Panc1 (cell line): ENCODE data around the gene SPEM3. TPM values are rescaled to one million over a fixed set of nuclear protein-coding genes. Genes with fewer than 3 reads are reported as not detected.

Source experiments
- ATAC-seq: fragments of 200-7000 bp; cut with Tn5 transposase; 2 replicates; pipeline ENCODE4 v1.9.1; 2020; ENCODE audit warnings: mild to moderate bottlenecking, moderate library complexity
- BruUV-seq: library from RNA; stranded (reverse); fragments of 400-500 nt; replicated peaks from 2 replicates; lab custom pipeline; 2021; lab: Mats Ljungman, UMichigan
- CTCF ChIA-PET: fragments of 300-600 bp; sonication (Branson Sonifier 250); formaldehyde crosslinking; loops from one replicate; lab custom pipeline; 2022; ENCODE audit warnings: antibody characterized with exemption; lab: Charles Lee
- POLR2A ChIA-PET: fragments of 300-600 bp; sonication (Branson Sonifier 250); formaldehyde crosslinking; loops from one replicate; lab custom pipeline; 2022; ENCODE audit warnings: antibody characterized with exemption; lab: Charles Lee
- DNase-seq: peaks from one replicate; pipeline ENCODE4 v3.0.0-alpha.2; 2010; ENCODE audit warnings: low read depth, low spot score
- H3K27ac ChIP-seq: 2 replicates; pipeline ENCODE4 v1.5.1; 2011; ENCODE audit warnings: mild to moderate bottlenecking, low read length, inconsistent platforms
- H3K27me3 ChIP-seq: fragments of 200-500 bp; sonication (Bioruptor generic); 2 replicates; pipeline ENCODE4 v1.6.0; 2014; ENCODE audit warnings: low read length, inconsistent platforms; ENCODE audit not compliant: control insufficient read depth, insufficient read depth
- H3K36me3 ChIP-seq: fragments of 200-500 bp; sonication (Bioruptor generic); 2 replicates; pipeline ENCODE4 v1.5.1; 2014; ENCODE audit warnings: inconsistent platforms, mild to moderate bottlenecking, low read length, moderate library complexity; ENCODE audit not compliant: control insufficient read depth, insufficient read depth
- H3K4me1 ChIP-seq: 2 replicates; pipeline ENCODE4 v1.5.1; 2011; ENCODE audit warnings: inconsistent platforms, mild to moderate bottlenecking, low read length, moderate library complexity; ENCODE audit not compliant: control insufficient read depth, insufficient read depth
- H3K4me3 ChIP-seq, 2 experiments: 2 replicates each; pipeline ENCODE4 v1.5.1; 2011 to 2012; ENCODE audit warnings: low read depth in 2 of 2, low read length in 2 of 2, mild to moderate bottlenecking in 2 of 2, inconsistent platforms in 1 of 2, moderate library complexity in 1 of 2
- H3K9me3 ChIP-seq: fragments of 200-500 bp; sonication (Bioruptor generic); 2 replicates; pipeline ENCODE4 v1.5.1; 2014; ENCODE audit warnings: low read depth, mild to moderate bottlenecking, inconsistent platforms, low read length, moderate library complexity; ENCODE audit not compliant: control insufficient read depth, insufficient read depth
- CTCF ChIP-seq: fragments of 450-650 bp; IDR thresholded peaks from 2 replicates; pipeline ENCODE4 v1.5.1; 2017; ENCODE audit warnings: mild to moderate bottlenecking
- POLR2AphosphoS5 ChIP-seq: IDR thresholded peaks from 2 replicates; pipeline ENCODE4 v1.6.1; 2012; ENCODE audit warnings: mild to moderate bottlenecking, low read depth, low read length, moderate library complexity
- REST ChIP-seq, 2 experiments: IDR thresholded peaks; 2 replicates each; pipeline ENCODE4 v1.6.1; 2011 to 2012; ENCODE audit warnings: low read depth in 2 of 2, control low read depth in 1 of 2, low read length in 1 of 2, mild to moderate bottlenecking in 1 of 2, moderate library complexity in 1 of 2; ENCODE audit not compliant: insufficient read depth in 1 of 2
- SIN3A ChIP-seq: IDR thresholded peaks from 2 replicates; pipeline ENCODE4 v1.6.1; 2012; ENCODE audit warnings: low read depth, mild to moderate bottlenecking, low read length, moderate library complexity, borderline replicate concordance; ENCODE audit not compliant: insufficient read depth
- in situ Hi-C: cut with HindIII; loops from 2 replicates; pipeline ENCODE4 v1.10.0; 2016; ENCODE audit warnings: low sequenced_read_pairs, low pct_unique_long_range_greater_than_20kb
- intact Hi-C: fragments of 100-400 bp; cut with micrococcal nuclease; formaldehyde crosslinking; loops from one replicate; pipeline ENCODE4 v1.10.0; 2022; ENCODE audit not compliant: unreplicated experiment
- total RNA-seq: library from RNA; stranded (reverse); gene quantifications from one replicate; pipeline ENCODE4 v1.2.1, GENCODE V29; 2021; ENCODE audit not compliant: unreplicated experiment

Gene SPEM3
- total RNA-seq, 1 experiment from 2014 or later = not detected

GRCh38 chr17:7437950-7438614, 9.4 kb downstream of the SPEM3 start:
- ChIA-PET POLR2A (interaction anchor here (0.5 kb wide), 1 partner anchor 35 kb away, joined by 18 read pairs; no protein-coding TSS in a partner anchor), CTCF (no interaction called here)
- no peak overlapping the region for H3K27ac ChIP-seq

More at GRCh38 chr17:7437950-7438614, 9.4 kb downstream of the SPEM3 start:
- DNase-seq (no peak), ATAC-seq (no peak)
- Histone ChIP-seq H3K4me1 (peaks cover 12% of the 10 kb centered on the region), H3K4me3 (no peak overlapping the region), H3K36me3 (no peaks in the 10 kb centered on the region), H3K9me3 (no peaks in the 10 kb centered on the region), H3K27me3 (no peaks in the 10 kb centered on the region)
- in situ Hi-C loops (no loop called here), intact Hi-C loops (loop anchor here (10.0 kb wide), 1 partner anchor 83 kb away; the partner anchor contains the start of genes KCTD11 and TMEM95)
- no TSS peak for BruUV-seq
- no peak for TF ChIP-seq POLR2AphosphoS5
- TF ChIP-seq REST (IDR thresholded peaks at IDR 0.05; ENCODE audit: insufficient read depth in 1 of 2, low read depth in 2 of 2, low read length in 1 of 2) = no peak
- no peak for TF ChIP-seq SIN3A
- TF ChIP-seq CTCF = no peak
